Natural killer cell treated with Interleukin-12 subunit alpha and Interleukin-12 subunit beta and Interleukin-15 and Interleukin-18, amount 100 ng/mL, for 72 hours (primary cell): ENCODE results near the gene SYNGR3. TPM values are rescaled to one million over a fixed set of nuclear protein-coding genes. Genes with fewer than 3 reads are reported as not detected.

ENCODE experiments used
- ATAC-seq, 2 donors: fragments of 150-1000 bp; cut with Tn5 transposase in 1 of 2; sonication (Bioruptor Pico), chemical (Tn5 transposase) in 1 of 2; 2 replicates each; pipeline ENCODE4 v1.10.0; 2021
- DNase-seq: peaks from one replicate; pipeline ENCODE4 v3.0.0; 2022; ENCODE audit warnings: low spot score
- H3K27ac Mint-ChIP-seq, 2 donors: 1 replicate in 1 of 2; 2 replicates in 1 of 2; pipeline ENCODE4 v1.8.0; 2022; ENCODE audit warnings: mixed read lengths in 2 of 2, mild to moderate bottlenecking in 1 of 2, moderate library complexity in 1 of 2
- H3K27me3 Mint-ChIP-seq, 2 donors: 1 replicate in 1 of 2; 2 replicates in 1 of 2; pipeline ENCODE4 v1.8.0; 2022; ENCODE audit warnings: mixed read lengths in 2 of 2
- H3K36me3 Mint-ChIP-seq: one replicate; pipeline ENCODE4 v1.8.0; 2022; ENCODE audit warnings: mixed read lengths
- H3K4me1 Mint-ChIP-seq, 2 donors: 1 replicate in 1 of 2; 2 replicates in 1 of 2; pipeline ENCODE4 v1.8.0; 2022; ENCODE audit warnings: low read depth in 2 of 2, mixed read lengths in 2 of 2, mild to moderate bottlenecking in 1 of 2
- H3K4me3 Mint-ChIP-seq: one replicate; pipeline ENCODE4 v1.8.0; 2022; ENCODE audit warnings: mixed read lengths
- H3K9me3 Mint-ChIP-seq: 2 replicates; pipeline ENCODE4 v1.8.0; 2022; ENCODE audit warnings: mixed read lengths
- total RNA-seq, 2 donors: library from RNA; stranded (reverse); gene quantifications; one replicate each; pipeline ENCODE4 v1.2.3, GENCODE V29; 2022

Gene SYNGR3
- total RNA-seq, 2 donors from 2014 or later = 21.3 to 43.6 TPM

DNA sequence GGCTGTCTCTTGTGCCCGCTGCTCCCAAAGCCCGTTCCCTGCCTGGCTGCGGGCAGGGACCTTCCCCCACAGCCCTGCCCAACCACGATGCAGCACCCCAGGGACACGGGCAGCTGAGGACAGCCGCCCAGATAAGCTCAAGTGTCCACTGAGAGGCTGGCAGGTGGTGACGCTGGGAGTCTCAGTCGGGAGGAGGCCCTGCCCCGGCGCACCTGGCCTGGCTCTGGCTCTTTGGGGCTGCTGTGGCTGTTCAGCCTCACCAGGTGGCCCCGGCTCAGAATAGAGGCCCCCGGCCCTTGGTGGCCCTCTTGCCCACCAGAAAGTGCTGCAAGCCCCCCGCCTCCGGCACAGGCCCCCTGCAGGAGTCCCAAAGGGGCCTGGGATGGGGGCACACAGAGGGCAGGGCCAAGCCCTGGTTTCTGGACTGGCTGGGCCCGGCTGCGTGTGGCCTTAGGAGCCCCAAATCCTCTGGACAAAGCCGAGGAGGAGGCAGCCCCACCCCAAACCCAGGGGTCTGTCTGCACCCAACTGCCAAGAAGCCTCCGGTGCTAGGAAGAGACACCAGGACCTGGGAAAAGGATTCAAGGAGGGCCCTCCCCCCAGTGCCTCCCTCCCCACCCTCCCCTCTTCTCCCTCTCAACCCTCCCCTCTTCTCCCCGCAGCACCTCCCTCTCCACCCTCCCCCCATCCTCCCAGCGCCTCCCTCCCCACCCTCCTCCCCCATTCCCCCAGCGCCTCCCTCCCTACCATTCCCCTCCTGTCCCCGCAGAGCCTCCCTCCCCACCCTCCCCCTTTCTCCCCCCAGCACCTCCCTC lies 52.6 kb downstream of the SYNGR3 start:
- Mint-ChIP-seq H3K4me3 (no peak overlapping the region), H3K36me3 (no peaks in the 10 kb centered on the region), H3K27ac (no peak overlapping the region), H3K27me3 (no peaks in the 10 kb centered on the region), H3K9me3 (no peaks in the 10 kb centered on the region), H3K4me1 (peaks cover 5 to 6% of the 10 kb centered on the region in 2 donors)
- ATAC-seq (no peak), DNase-seq (no peak)

DNA sequence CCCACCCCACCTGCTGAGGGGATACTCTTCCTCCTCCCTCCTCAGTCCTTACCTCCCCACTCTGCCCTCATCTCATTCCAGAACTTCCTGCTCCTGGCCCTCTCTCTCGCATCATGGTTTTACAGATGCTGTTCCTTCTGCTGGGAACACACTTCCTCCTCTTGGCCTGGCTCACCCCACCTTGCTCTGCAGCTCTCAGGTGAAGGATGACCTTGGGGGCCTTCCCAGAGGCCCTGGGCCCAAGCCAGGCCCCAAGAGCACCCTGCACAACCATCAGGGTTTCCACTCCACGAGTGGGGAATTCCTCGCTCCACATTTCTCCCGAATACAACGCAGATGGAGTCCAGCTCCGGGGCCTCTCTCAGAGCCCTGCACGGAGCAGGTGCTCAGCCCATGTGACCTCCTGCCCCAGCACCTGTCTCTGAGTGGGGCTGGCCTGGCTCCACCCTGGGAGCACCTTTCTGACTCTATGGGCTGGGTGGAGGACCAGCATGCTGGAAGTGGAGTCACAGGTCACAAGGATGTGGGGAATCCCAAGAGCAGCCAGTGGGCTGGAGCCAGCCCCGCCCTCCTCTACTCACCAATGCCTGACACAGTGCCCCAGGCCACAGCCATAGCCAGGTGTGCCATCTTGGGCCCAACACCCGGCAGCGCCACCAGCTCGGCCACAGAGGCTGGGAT lies 53.4 kb downstream of the SYNGR3 start:
- DNase-seq (no peak), ATAC-seq (no peak)
- Mint-ChIP-seq H3K4me3 (no peak overlapping the region), H3K27ac (no peak overlapping the region), H3K4me1 (peaks cover 5 to 6% of the 10 kb centered on the region in 2 donors), H3K9me3 (no peaks in the 10 kb centered on the region), H3K27me3 (no peaks in the 10 kb centered on the region), H3K36me3 (no peaks in the 10 kb centered on the region)

Other genes starting within 250 kb of the SYNGR3 start
- 10 to 100 TPM; 37.4 to 46.4 TPM for gene NME3, start 218.4 kb upstream of the SYNGR3 start, total RNA-seq
- gene EME2, start 217.2 kb upstream of the SYNGR3 start, total RNA-seq = 10 to 100 TPM; 34.8 to 55.0 TPM
- 100 to 1,000 TPM in 1 of 2 donors, 10 to 100 TPM in 1; 98.1 to 192 TPM for gene MRPS34, start 216.8 kb upstream of the SYNGR3 start, total RNA-seq
- 10 to 100 TPM; 26.9 to 30.1 TPM for gene SPSB3, start 207.4 kb upstream of the SYNGR3 start, total RNA-seq
- gene NUBP2, start 207.0 kb upstream of the SYNGR3 start, total RNA-seq = 10 to 100 TPM; 47.9 to 81.8 TPM
- gene IGFALS, start 196.3 kb upstream of the SYNGR3 start, total RNA-seq = under 1 TPM in 1 of 2 donors, not detected in 1; 0.12 TPM
- gene HAGH, start 163.1 kb upstream of the SYNGR3 start, total RNA-seq = 10 to 100 TPM; 39.5 to 47.5 TPM
- gene FAHD1, start 162.8 kb upstream of the SYNGR3 start, total RNA-seq = 10 to 100 TPM; 13.9 to 14.5 TPM
- gene MEIOB, start 117.8 kb upstream of the SYNGR3 start, total RNA-seq = not detected
- gene HS3ST6, start 71.6 kb upstream of the SYNGR3 start, total RNA-seq = not detected
- 10 to 100 TPM; 24.3 to 24.7 TPM for gene MSRB1, start 46.8 kb upstream of the SYNGR3 start, total RNA-seq
- 1 to 10 TPM in 1 of 2 donors, not detected in 1; 1.5 TPM for gene RPL3L, start 35.3 kb upstream of the SYNGR3 start, total RNA-seq
- gene NDUFB10, start 30.4 kb upstream of the SYNGR3 start, total RNA-seq = 100 to 1,000 TPM in 1 of 2 donors, 10 to 100 TPM in 1; 95.0 to 103 TPM
- 1,000 to 10,000 TPM; 2,056 to 2,952 TPM for gene RPS2, start 25.1 kb upstream of the SYNGR3 start, total RNA-seq
- not detected for gene RNF151, start 23.1 kb upstream of the SYNGR3 start, total RNA-seq
- gene TBL3, start 17.9 kb upstream of the SYNGR3 start, total RNA-seq = 10 to 100 TPM; 39.3 to 78.3 TPM
- not detected for gene NOXO1, start 8.5 kb upstream of the SYNGR3 start, total RNA-seq
- 10 to 100 TPM; 31.9 to 41.7 TPM for gene GFER, start 5.8 kb upstream of the SYNGR3 start, total RNA-seq
- gene ZNF598, start 19.9 kb downstream of the SYNGR3 start, total RNA-seq = 100 to 1,000 TPM in 1 of 2 donors, 10 to 100 TPM in 1; 83.1 to 163 TPM
- 1 to 10 TPM; 1.5 to 3.5 TPM for gene NPW, start 29.8 kb downstream of the SYNGR3 start, total RNA-seq
- 1 to 10 TPM; 3.8 to 4.5 TPM for gene NHERF2, start 36.9 kb downstream of the SYNGR3 start, total RNA-seq
- gene NTHL1, start 57.9 kb downstream of the SYNGR3 start, total RNA-seq = 10 to 100 TPM; 12.6 to 40.9 TPM
- gene TSC2, start 58.0 kb downstream of the SYNGR3 start, total RNA-seq = 100 to 1,000 TPM; 106 to 155 TPM
- gene PKD1, start 145.9 kb downstream of the SYNGR3 start, total RNA-seq = 100 to 1,000 TPM in 1 of 2 donors, 10 to 100 TPM in 1; 66.4 to 145 TPM
- gene RAB26, start 158.7 kb downstream of the SYNGR3 start, total RNA-seq = under 1 TPM in 1 of 2 donors, not detected in 1; 0.89 TPM
- gene TRAF7, start 165.8 kb downstream of the SYNGR3 start, total RNA-seq = 10 to 100 TPM; 69.0 to 91.7 TPM
- gene CASKIN1, start 206.6 kb downstream of the SYNGR3 start, total RNA-seq = under 1 TPM; 0.14 to 0.26 TPM
- gene MLST8, start 215.5 kb downstream of the SYNGR3 start, total RNA-seq = 10 to 100 TPM; 31.2 to 68.9 TPM
- 10 to 100 TPM in 1 of 2 donors, 1 to 10 TPM in 1; 6.2 to 23.7 TPM for gene BRICD5, start 220.9 kb downstream of the SYNGR3 start, total RNA-seq
- 10 to 100 TPM; 18.8 to 39.8 TPM for gene PGP, start 224.9 kb downstream of the SYNGR3 start, total RNA-seq
- 10 to 100 TPM; 27.5 to 51.8 TPM for gene E4F1, start 233.6 kb downstream of the SYNGR3 start, total RNA-seq
- gene DNASE1L2, start 246.5 kb downstream of the SYNGR3 start, total RNA-seq = 1 to 10 TPM in 1 of 2 donors, under 1 TPM in 1; 0.88 to 3.5 TPM